Lung (tissue), 12 donors: Measurements from ENCODE around the gene BOD1L1. TPM values are rescaled to one million over a fixed set of nuclear protein-coding genes. Genes with fewer than 3 reads are reported as not detected.

Experiments
- ATAC-seq: fragments of 200-7000 bp; cut with Tn5 transposase; one replicate; pipeline ENCODE4 v1.9.1; 2020; ENCODE audit warnings: moderate number of reproducible peaks; ENCODE audit not compliant: insufficient read depth, low FRiP score
- DNase-seq, 3 donors: peaks; one replicate each; pipeline ENCODE4 v3.0.0-alpha.2; 2013 to 2017
- H3K27ac ChIP-seq, 2 donors: one replicate each; pipeline ENCODE4 v1.5.1; 2013; ENCODE audit warnings: mild to moderate bottlenecking in 2 of 2, moderate library complexity in 2 of 2, control low read depth in 1 of 2, inconsistent platforms in 1 of 2, low read depth in 1 of 2, low read length in 1 of 2
- H3K27me3 ChIP-seq, 3 donors: one replicate each; pipeline ENCODE4 v1.5.1; 2013; ENCODE audit warnings: low read length in 2 of 3; ENCODE audit not compliant: control insufficient read depth in 3 of 3, insufficient read depth in 3 of 3
- H3K36me3 ChIP-seq, 4 donors: one replicate each; pipeline ENCODE4 v1.5.1; 2013; ENCODE audit warnings: low read length in 4 of 4, mild to moderate bottlenecking in 1 of 4, moderate library complexity in 1 of 4; ENCODE audit not compliant: control insufficient read depth in 4 of 4, insufficient read depth in 4 of 4
- H3K4me1 ChIP-seq, 5 donors: one replicate each; pipeline ENCODE4 v1.5.1; 2013; ENCODE audit warnings: low read length in 5 of 5, mild to moderate bottlenecking in 2 of 5, moderate library complexity in 1 of 5; ENCODE audit not compliant: control insufficient read depth in 5 of 5, insufficient read depth in 5 of 5
- H3K4me3 ChIP-seq: one replicate; pipeline ENCODE4 v1.5.1; 2013; ENCODE audit warnings: mild to moderate bottlenecking, control low read depth, moderate library complexity
- H3K9ac ChIP-seq, 2 donors: one replicate each; pipeline ENCODE4 v1.5.1; 2013; ENCODE audit warnings: low read length in 2 of 2, control low read depth in 1 of 2; ENCODE audit not compliant: insufficient read depth in 1 of 2
- H3K9me3 ChIP-seq, 4 donors: one replicate each; pipeline ENCODE4 v1.5.1; 2013; ENCODE audit warnings: low read length in 3 of 4, mild to moderate bottlenecking in 1 of 4, moderate library complexity in 1 of 4; ENCODE audit not compliant: control insufficient read depth in 4 of 4, insufficient read depth in 3 of 4
- WGBS, 2 donors: extraction: QIAGEN DNeasy Blood & Tissue Kit; methylation state at CpG; one replicate each; pipeline ENCODE4 v1.1.7; 2013; 5-methylcytosine and 5-hydroxymethylcytosine counted together
- polyA plus RNA-seq, 2 donors: library from polyadenylated mRNA; stranded (reverse); fragments of 200-250 nt; gene quantifications; one replicate each; pipeline ENCODE4 v1.2.1, GENCODE V29; 2013
- total RNA-seq, 2 donors: library from RNA; depleted of rRNA in 1 of 2; stranded (reverse); fragments of >200 nt in 1 of 2; gene quantifications; one replicate each; pipeline ENCODE4 v1.2.1, GENCODE V29; 2014 to 2021
- TF ChIP-seq, protein P1 (sequence below): IDR thresholded peaks from 2 replicates; pipeline ENCODE4 v1.5.1; 2012; ENCODE audit warnings: mild to moderate bottlenecking; ENCODE audit errors: control extremely low read depth, extremely low read depth
- donor health status: control.
- donor health status: control.
- donor health status: Bipolar disorder and iron deficiency.
- donor health status: healthy.
- donor health status: DM: yes; HTN: yes; CAD: no.

The BOD1L1 gene
- total and polyA plus RNA-seq, 4 donors, result 8.5 to 83.9 (median 24.0) TPM

DNA sequence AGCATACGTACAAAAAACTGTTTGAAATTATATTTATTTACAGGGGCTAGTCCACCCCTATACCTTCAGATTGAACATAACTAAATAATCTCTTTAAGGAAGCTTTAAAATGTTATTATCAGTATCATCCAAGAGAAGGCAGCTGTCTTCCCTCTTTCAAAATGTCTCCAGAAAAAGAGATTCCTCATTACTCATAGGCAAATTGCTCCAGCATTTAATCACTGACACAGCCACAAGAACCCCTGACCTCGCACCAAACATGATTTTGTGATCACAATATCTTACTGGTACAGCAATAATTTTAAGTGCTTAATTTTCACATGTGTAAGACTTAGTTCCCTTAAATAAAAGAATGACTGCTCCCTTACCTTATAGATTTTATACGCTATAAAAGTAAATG lies 9.7 kb downstream of the BOD1L1 start:
- 66 to 98% methylated on average over 3 of the region's 3 CpGs for WGBS, 2 donors
- DNase-seq, result no peak
- H3K9me3 ChIP-seq, result no peaks in the 10 kb centered on the region
- peaks cover 11 to 33% (median 26%) of the 10 kb centered on the region in 4 donors for H3K36me3 ChIP-seq
- H3K4me3 ChIP-seq, result no peak overlapping the region
- no peak overlapping the region for H3K9ac ChIP-seq
- no peak overlapping the region for H3K27ac ChIP-seq
- TF ChIP-seq, protein P1, sequence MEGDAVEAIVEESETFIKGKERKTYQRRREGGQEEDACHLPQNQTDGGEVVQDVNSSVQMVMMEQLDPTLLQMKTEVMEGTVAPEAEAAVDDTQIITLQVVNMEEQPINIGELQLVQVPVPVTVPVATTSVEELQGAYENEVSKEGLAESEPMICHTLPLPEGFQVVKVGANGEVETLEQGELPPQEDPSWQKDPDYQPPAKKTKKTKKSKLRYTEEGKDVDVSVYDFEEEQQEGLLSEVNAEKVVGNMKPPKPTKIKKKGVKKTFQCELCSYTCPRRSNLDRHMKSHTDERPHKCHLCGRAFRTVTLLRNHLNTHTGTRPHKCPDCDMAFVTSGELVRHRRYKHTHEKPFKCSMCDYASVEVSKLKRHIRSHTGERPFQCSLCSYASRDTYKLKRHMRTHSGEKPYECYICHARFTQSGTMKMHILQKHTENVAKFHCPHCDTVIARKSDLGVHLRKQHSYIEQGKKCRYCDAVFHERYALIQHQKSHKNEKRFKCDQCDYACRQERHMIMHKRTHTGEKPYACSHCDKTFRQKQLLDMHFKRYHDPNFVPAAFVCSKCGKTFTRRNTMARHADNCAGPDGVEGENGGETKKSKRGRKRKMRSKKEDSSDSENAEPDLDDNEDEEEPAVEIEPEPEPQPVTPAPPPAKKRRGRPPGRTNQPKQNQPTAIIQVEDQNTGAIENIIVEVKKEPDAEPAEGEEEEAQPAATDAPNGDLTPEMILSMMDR, result no peak
- ATAC-seq, result no peak
- no peaks in the 10 kb centered on the region for H3K27me3 ChIP-seq
- H3K4me1 ChIP-seq, result peaks cover 0 to 2% (median 0%) of the 10 kb centered on the region in 5 donors

DNA sequence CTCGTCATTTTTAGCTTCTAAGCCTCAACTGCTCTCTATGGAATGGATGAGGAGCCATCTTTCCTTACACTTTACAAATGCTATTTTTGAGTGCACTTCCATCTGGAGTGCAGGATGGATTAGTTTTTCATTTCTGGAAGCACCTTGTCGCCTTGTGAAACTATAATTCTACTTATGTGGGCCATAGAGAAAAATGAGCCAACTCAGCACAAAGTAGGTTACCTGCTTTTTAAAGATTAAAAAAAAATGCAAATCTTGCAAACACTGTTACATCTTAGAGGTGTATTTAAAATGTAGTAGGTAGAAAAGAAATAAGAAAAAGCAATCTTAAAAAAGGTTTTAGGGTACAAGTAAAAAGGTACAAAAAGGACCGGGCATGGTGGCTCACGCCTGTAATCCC lies 10.9 kb downstream of the BOD1L1 start:
- H3K36me3 ChIP-seq, result peaks cover 16 to 43% (median 32%) of the 10 kb centered on the region in 4 donors
- WGBS, 2 donors, result 95 to 96% methylated on average over 4 of the region's 4 CpGs

DNA sequence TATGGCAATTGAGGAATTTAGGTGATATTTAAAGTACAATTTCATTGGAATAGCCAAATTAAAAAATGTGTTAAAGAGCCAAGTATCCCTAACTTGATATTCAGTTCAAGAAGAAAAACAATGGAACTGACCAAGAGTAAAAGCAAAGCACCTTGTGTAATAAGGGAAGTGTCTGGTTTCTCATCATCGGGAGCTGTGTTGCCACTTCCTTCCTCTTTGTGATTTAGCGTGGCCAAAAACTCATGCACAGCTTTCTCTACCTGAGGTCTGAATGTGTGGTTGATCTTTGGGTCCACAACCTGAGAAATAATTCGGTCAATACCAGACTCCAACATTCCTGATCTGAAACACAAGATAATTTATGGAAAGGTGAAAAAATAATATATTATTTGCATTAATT lies 12.4 kb downstream of the BOD1L1 start:
- WGBS, 2 donors, result 15 to 54% methylated on average over 3 of the region's 3 CpGs
- H3K27me3 ChIP-seq, result no peaks in the 10 kb centered on the region
- no peak overlapping the region for H3K27ac ChIP-seq
- peaks cover 17 to 53% (median 32%) of the 10 kb centered on the region in 4 donors for H3K36me3 ChIP-seq
- H3K9ac ChIP-seq, result no peak overlapping the region
- no peak for DNase-seq
- peaks cover 0 to 2% (median 0%) of the 10 kb centered on the region in 5 donors for H3K4me1 ChIP-seq
- no peak overlapping the region for H3K4me3 ChIP-seq
- H3K9me3 ChIP-seq, result no peaks in the 10 kb centered on the region
- ATAC-seq, result no peak
- TF ChIP-seq, protein P1, result no peak

More for the DNA sequence above, 10.9 kb downstream of the BOD1L1 start:
- Histone ChIP-seq H3K9ac (no peak overlapping the region), H3K4me1 (peaks cover 0 to 2% (median 0%) of the 10 kb centered on the region in 5 donors), H3K27ac (no peak overlapping the region), H3K27me3 (no peaks in the 10 kb centered on the region), H3K9me3 (no peaks in the 10 kb centered on the region), H3K4me3 (no peak overlapping the region)
- DNase-seq, result no peak
- TF ChIP-seq, protein P1, result no peak
- ATAC-seq, result no peak

DNA sequence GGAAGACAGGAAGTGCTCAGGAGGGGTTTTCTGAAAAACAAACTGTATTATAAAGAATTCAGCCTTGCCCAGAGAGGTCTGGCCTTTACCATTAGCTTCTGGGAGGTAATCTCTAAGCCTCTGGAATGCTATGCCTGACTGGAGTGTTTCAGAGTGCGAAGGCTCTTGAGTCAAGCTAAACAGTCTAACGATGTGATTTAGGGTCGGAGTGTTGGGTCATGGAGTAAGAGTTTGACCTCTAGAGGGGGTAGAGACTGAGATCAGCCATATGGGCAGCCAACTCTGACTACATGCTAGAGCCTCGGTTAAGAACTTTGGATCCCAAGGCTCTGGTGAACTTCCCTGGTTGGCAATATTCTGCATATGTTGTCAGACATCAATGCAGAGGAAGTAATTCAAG lies 15.0 kb downstream of the BOD1L1 start:
- H3K27me3 ChIP-seq, result no peaks in the 10 kb centered on the region
- WGBS, 2 donors, result 80 to 84% methylated on average over 4 of the region's 4 CpGs
- H3K4me1 ChIP-seq, result peaks cover 0 to 2% (median 0%) of the 10 kb centered on the region in 5 donors
- TF ChIP-seq, protein P1, result no peak
- H3K27ac ChIP-seq, result no peak overlapping the region
- no peaks in the 10 kb centered on the region for H3K9me3 ChIP-seq
- H3K36me3 ChIP-seq, result peaks cover 12 to 39% (median 30%) of the 10 kb centered on the region in 4 donors
- ATAC-seq (no peak), DNase-seq (no peak)
- no peak overlapping the region for H3K9ac ChIP-seq
- no peak overlapping the region for H3K4me3 ChIP-seq
